GM18508 (cell line): Measurements from ENCODE around the gene SPRED2.

ENCODE experiments used
- ATAC-seq: cut with Tn5 transposase; IDR thresholded peaks from one replicate; pipeline ENCODE4 v1.9.1; 2021; ENCODE audit warnings: moderate number of reproducible peaks; ENCODE audit not compliant: insufficient read depth, unreplicated experiment

The SPRED2 gene

DNA sequence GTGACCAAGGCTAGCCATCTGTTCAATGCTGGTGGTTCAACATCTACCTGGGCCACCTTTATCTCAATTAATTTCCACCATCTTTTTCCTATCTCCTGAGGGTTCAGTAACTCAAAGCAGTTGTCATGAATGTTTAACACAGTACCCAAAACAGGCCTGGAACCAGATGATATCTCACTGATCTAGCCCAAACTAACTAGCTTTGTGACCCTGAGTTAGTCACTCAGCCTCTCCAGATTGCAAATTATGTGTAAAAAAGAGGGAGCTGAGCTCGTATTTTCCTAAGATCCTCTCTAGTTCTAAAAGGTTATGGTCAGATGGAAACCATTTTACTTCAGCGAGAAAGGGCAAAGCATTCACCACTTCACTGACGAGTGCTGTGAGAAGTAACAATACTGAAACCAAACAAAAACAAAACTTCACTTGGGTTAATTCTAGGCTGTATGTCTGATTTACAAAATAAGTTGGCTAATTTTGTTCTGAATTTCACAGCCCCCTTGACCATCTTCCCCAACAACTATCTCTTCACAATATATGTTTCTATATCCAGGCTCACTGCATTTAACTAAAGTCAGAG, 14.8 kb downstream of the SPRED2 start:
- no peak for ATAC-seq

- ATAC-seq = no peak
Observed at GRCh38 chr2:65416945-65417344, 15.5 kb downstream of the SPRED2 start.

- no peak for ATAC-seq
Observed at GRCh38 chr2:65416321-65416720, 16.1 kb downstream of the SPRED2 start.

DNA sequence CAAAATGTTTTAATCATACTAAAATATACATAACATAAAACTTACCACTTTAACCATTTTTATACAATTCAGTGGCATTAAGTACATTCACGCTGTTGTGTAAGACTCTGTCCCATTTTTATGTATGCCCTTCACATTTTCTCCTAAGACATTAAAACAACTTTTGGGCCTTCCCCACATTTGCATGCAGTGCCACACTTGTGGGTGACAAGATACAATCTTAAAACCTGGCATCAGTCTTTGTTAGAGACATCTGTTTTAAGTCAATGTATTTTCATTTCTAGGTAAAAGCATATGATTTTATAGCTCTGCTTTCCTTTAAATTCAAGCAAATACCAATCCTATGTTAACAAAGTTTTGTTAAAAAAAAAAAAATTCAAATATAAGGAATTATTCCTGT, 17.3 kb downstream of the SPRED2 start:
- ATAC-seq = no peak

GRCh38 chr2:65413610-65414009, 18.8 kb downstream of the SPRED2 start:
- ATAC-seq = no peak

GRCh38 chr2:65413106-65413505, 19.3 kb downstream of the SPRED2 start:
- no peak for ATAC-seq

- ATAC-seq = no peak
Observed at GRCh38 chr2:65411056-65411795, 21.2 kb downstream of the SPRED2 start.

GRCh38 chr2:65409045-65409444, 23.4 kb downstream of the SPRED2 start:
- no peak for ATAC-seq

DNA sequence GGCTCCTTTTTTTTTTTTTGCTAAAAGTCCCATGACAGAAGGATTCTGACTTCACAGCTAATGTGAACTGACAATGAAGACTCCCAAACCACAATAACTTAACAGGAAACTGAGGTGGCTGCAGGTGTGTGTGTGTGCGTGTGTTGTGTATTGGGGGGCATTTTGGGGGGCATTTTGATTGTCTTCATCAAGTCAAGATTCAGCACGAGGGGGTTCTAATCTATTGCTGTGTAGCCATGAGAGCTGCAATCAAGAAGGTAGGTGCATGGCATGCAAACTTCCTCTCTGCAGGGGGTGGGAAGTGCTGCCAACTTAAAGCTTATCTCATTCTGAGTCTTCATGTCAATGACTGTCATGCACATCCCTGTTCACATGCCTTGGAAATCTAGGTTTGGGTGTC, 25.2 kb downstream of the SPRED2 start:
- no peak for ATAC-seq

GRCh38 chr2:65404988-65405697, 27.3 kb downstream of the SPRED2 start:
- ATAC-seq = no peak

DNA sequence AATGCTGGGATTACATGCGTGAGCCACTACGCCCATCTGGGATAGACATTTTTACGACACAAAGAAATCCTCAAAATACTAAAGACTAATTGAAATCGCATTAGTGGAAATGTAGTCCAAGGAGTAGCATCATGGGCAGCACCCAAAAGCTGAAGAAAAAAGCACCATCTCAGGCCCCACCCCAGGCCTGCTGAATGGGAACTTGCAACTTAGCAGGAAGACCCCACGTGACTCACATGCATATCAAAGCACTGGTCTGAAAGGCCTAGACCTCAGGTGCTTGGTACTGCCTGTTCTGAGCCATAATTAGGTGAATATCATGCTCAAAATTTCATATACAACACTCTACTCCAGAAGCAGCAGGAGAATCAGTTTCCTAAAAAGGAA, 28.9 kb downstream of the SPRED2 start:
- no peak for ATAC-seq

DNA sequence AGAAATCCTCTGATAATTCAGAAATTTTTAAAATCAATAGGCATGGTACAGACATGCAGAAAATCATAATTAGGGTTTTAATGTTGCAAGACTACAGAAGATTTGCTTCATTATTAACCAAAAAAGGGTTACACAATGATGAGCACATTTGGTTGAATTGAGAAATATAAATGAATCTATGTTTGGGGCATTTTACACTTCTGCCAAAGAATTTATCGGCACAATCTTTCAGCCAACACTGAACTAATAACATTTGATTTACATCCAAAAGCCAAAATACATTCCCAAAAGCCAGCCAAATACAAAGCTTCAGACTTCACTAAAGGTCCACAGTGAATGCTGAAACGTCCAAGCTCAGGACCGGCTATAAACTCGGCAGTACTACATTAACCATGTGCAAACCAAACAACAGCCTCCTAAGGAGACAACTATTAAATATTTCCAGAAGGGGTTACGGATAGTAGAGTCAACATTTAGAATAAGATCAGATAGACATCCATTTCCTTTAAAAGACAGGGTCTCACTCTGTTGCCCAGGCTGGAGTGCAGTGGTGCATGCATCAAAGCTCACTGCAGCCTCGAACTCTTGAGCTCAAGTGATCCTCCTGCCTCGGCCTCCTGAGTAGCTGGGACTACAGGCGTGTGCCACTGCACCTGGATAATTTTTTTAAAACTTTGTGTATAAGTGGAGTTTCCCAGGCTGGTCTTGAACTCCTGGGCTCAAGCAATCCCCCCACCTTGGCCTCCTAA, 29.4 kb downstream of the SPRED2 start:
- no peak for ATAC-seq

DNA sequence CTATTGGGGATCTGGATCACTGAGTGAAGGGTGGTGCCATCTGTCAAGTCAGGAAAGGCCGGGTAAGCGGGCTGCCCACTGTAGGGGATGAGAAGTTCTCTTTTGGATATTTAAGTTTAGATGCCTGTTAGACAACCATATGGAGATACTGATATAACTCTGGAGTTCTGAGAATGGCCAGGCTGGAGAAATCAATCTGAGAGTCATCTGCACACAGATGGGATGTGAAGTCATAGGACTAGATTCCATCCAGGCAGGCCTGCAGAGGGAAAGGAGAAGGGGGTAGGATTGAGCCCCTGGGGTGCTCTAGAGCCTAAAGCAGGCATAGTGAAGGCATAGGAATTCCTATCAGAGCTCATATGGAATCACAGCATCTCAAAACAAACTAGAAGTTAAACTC, 30.1 kb downstream of the SPRED2 start:
- no peak for ATAC-seq

- ATAC-seq = no peak
Observed at GRCh38 chr2:65397122-65397521, 35.3 kb downstream of the SPRED2 start.

DNA sequence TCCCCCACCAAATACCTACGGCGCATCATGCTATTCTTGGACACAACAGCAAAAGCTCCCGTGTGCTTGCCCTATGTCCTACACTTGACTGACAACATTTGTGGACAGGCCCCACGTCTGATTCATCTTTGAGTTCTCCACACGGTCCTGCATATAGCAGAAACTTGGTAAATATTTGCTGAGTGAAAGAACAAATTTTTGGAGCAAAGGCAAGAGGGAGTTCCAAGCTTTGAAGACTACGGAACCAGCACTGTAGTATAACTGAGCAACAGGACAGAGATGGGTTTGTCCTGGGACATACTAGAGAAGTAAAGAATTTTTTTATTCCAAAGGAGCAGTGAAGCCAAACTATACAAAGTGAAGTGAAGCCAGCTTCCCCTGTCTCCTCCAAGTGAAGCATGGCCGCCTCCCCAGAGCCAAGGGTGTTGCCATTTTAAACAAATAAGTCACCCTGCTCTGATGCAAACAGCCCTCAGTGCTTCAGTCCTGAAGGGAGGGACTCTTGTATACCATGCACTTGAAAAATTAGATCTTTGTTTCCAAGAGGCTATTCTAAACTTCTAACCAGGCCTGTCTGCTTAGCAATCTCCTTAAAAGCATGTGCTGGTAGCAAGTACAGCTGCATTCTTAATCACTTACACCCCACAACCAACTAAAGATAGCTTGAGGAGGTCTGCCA, 35.9 kb downstream of the SPRED2 start:
- ATAC-seq = no peak

- no peak for ATAC-seq
Observed at GRCh38 chr2:65395621-65396347, 36.6 kb downstream of the SPRED2 start.

DNA sequence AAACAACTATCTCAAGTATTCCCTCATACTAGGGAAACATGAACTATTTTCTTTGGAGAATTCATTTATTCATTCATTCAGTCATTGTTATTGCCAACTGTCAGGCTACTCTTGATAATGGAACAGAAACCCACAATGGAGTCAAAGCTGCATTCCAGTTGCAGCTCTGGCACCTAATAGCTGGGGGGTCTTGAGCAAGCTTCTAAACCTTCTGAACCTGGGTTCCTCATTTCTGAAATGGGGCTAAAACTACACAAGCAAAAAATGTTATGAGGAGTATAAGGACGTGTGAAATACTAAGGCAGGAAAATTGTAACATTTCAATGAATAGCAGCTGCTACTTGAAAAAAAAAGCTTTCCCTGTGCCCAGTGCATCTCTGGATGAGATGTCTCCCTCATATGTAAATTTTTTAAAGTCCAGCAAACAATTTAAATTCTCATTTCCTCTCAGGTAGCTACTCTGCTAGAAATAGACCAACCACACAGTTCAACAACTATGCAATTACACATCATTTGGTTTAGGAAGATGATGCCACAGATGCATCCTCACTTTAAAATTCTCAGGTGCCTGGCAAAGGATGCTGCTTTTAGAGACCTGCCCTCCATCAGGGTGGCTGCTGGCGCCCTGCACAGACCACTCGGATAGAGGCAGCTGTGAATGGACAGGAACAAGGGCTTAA, 38.5 kb downstream of the SPRED2 start:
- no peak for ATAC-seq

DNA sequence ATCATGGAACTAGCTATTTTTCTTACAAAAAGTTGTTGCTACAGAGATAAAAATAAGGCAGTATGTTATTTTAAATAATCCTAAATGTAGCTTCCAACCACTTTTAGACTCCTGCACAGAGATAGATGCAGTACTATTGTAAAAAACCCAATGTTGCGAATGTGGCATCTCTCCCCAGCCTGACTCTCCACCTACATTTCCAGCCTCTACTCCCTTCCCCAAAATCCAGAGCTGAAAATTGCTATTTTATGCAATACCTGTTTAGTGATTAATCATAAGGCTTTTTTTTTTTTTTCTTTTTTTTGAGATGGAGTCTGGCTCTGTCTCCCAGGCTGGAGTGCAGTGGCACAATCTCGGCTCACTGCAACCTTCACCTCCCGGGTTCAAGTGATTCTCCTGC, 39.4 kb downstream of the SPRED2 start:
- no peak for ATAC-seq

DNA sequence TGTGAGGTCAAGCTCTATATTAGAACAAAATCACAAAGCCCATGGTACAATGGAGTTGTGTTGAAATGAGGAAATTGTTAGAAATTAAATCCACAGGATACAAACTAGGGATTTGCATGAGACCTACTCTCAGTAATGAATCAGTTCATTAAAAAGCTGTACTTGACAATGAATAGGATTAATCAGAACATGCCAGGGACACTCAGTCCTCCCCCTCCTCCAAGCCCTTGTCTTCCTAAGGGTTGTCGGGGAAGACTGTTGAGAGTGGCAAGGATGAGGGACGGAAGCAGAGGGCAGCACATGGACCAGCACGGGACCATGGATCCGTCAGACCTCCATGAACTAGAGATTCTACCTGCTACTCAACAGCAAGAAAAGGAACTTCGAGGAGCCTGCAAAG, 39.8 kb downstream of the SPRED2 start:
- no peak for ATAC-seq
